HG03378 (cell line): ENCODE data around the gene ENG.
"Not testable (repeated sequence)": the region's sequence is repeated elsewhere in the genome, so short reads cannot be mapped to it uniquely, and the experiment has no call there.

Experiments
- ATAC-seq: cut with Tn5 transposase; IDR thresholded peaks from one replicate; pipeline ENCODE4 v1.9.1; 2021; ENCODE audit warnings: mild to moderate bottlenecking, moderate library complexity; ENCODE audit not compliant: unreplicated experiment

The ENG gene

DNA sequence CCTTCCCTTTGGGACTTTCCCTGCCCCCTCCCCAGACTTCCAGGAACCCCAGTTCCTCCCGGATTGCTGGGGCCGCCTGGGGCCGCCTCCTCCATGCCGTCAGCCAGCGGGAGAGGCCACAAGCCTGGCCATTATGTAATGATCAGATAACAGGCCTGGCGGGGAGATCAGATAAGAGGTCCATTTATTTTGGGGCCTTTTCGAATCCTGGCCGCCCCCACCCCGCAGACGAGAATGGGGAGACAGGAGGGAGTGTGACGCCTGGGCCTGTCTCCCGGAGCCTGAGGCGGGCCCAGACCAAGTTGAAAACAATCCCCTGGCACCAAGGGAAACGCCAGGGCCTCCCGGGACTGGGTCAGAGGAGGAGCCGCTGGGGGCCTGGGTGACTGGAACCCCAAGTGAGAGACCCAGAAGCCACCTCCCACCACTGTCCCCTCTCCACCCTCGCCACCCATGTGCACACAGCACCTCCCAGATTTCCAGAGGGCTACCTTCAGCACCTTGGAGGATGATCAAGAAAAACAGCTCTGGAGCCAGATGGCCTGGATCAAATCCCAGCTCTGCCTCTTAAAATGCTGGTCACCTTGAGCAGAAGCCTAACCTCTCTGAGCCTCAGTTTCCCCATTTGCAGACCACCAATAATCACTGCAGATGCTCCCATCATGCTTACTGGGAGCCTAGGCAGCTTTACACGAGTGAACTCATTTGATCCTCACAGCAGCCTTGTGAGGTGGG is 7.8 kb downstream of the ENG start:
- no peak for ATAC-seq

DNA sequence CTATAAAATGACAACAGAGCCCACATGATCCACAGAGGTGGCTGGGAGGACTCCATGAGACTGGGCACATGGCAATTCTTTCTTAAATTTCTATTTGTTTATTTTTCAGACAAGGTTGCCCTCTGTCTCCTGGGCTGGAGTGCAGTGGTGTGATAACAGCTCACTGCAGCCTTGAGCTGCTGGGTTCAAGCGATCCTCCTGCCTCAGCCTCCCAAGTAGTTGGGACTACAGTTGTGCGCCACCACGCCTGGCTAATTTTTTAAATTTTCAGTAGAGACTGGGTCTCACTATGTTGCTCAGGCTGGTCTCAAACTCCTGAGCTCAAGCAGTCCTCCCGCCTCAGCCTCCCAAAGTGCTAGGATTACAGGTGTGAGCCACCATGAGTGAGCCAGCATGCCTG is 8.8 kb downstream of the ENG start:
- ATAC-seq: not testable (repeated sequence)

DNA sequence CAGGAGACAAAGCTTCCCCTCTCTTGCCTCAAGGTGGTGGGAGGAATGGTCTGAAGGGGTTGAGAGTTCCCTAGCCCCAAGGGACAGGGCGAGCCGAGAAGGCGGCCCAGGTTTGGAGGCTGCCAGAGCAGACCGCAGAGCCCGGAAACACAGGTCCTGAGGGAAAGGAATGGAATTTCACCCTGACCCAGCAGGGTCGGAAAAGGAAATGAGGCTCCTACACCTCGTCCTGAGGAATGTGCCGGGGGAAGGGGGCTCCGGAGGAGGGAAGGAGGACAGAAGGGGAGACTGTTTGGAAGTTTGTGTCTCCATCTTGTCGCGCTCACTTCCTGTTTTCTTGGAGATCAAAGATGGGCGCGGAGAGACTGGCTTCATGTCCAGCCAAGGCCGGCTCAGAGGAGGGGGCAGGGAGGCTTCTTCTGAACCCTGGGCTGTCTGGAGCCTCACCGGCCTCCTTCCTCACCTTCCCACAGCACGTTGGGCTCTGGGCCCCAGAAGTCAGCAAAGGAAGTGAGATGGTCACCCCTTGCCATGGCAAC is 9.6 kb downstream of the ENG start:
- no peak for ATAC-seq

DNA sequence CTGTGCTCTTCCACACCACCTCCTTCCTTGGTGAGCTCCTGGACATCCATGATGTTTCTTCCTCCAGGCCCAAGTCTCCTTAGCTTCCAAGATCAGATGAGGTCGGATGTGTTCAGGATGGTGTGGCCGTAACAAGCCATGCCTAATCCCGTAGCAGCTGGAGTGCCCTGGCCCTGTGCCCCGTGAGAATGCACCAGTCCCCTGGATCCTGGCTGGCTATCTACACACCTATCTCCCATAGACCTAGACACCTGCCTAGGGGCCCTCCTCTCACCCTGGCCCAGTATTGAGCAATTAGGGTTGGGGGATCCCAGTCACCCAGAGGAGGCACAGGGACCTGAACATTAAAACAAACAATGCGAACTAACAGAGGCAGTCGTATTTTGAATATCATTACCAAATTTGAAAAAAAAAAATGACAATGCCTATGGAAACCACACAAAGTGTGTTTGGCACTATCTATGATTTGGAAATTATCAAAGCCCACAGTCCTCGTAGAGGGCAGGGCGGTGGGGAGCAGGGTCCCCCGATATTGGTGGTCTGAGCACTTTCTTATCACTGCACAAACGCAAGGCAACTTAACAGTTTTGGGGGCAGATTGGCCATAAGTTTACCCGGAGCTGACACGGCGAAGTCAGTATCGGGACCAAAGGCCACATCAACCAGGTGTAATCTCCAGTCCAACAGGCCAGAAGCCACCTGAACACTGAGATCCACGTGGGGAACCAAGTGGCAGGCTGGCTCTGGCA is 13.2 kb downstream of the ENG start:
- no peak for ATAC-seq

DNA sequence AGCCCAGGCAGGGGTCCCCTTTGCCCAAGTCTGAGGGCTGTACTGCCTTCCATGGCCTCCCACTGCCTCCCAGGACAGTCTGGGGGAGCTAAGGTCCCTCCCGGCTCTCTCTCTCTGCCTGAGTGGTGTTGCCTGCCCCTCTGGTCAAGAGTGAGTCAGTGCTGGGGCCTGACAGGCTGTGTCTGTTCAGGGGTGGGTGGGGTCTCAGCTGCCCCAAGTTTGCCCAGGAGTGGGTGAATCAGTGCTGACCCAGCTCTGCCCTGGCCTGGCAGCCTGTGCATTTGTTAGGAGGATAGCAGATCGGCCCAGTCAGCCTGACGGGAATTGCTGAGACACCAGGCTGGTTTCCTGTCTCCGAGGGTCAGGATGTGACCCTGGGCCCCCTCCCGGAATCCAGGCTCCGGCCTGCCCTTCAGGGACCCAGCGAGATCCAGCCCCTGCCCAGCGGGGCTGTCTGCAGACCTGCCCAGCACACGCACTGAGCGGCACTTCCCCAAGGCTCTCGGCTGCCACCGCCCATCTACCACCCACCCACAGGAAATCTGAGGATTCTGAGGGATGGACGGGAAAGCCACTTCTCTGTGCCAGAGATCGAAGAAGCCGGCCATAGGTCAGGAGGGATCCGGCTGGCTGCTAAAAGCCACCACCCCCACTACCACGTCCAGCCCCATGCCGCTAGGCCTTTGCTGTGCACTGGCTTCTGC is 15.9 kb downstream of the ENG start:
- no peak for ATAC-seq

DNA sequence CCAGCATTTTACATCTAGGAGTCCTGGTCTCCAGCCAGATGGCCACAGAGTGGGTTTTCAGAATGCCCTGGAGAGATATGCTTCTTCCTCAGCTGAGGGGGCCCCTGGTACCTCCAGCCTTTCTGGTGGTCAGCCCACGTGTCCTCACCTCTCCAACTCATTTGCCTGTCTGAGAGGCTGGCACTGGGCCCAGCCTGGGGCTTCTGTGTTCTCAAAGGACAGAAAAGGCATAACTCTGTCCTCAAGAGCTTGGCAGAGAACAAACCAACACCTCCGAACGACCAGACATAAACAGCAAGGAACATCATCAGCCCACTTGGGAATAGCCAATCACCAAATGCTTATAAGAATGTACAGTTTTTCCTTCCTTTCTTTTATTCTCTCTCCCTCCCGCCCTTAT is 17.1 kb downstream of the ENG start:
- no peak for ATAC-seq

DNA sequence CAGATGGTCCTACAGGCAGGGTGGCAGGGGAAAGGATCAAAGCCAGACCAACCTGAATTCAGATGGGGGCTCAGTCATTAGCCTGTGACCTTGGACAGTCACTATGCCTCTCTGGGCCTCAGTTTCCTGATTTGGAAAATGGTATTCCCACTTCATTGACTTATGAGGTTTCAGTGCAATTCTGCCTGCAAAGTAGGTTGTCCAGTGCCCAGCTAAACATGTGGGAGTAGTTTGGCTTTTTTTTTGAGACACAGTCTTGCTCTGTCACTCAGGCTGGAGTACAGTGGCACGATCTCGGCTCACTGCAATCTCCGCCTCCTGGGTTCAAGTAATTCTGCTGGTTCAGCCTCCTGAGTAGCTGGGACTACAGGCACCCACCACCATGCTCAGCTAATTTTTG is 17.9 kb downstream of the ENG start:
- ATAC-seq: not testable (repeated sequence)

DNA sequence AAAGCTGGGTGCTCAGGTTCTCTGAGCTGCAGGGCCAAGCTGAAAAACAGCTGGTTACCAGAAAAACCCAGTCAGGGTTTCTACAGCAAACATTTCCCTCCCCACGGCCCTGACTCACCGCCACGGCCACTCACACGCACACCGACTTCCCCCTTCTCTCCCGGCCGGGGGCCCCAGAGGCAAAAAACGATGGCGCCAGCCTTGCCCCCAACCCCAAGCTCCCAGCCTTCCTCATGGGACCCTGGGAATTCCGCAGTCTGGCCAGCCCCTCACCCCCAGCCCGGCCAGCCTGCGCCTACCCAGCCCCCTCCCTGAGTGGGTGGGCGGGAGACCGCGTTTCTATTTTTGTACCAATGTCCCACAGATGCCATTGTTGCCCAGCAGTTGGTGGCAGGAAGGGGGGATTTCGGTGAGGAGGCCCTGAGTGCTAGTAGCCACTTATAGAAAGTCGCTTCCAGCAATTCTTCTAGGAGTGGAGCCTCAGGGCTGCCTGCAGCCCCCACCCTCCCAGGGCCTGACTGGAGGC is 18.4 kb downstream of the ENG start:
- ATAC-seq: no peak

DNA sequence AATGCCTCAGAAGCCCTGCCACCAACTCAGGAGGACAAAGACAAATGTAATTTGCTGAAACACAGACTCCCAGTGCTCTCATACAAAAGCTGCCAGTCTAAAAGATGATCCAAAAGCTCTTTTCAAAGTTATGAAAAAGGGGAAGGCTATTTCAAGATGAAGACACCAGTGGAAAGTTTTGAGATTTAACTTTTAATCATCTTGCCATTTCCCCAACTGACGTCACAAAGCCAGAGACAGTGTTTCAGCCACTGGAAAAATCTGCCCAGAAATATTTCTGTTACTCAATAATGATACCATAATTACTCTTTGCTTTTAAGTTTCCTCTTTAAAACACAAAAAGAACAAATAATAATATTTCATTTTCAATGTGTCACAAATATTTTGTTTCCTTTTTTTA is 20.9 kb downstream of the ENG start:
- no peak for ATAC-seq

DNA sequence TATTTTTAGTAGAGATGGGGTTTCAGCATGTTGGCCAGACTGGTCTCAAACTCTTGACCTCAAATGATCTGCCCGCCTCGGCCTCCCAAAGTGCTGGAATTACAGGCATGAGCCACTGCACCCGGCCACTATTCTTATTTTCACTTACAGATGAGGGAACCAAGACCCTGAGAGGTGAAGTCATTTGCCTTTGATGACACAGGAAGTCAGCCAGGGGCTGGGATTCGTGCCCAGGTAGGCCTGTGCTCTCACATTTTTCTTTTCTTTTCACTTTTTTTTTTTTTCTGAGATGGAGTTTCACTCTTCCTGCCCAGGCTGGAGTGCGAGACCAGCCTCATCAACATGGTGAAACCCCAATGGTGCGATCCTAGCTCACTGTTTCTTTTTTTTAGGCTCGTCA is 22.2 kb downstream of the ENG start:
- ATAC-seq: no peak

DNA sequence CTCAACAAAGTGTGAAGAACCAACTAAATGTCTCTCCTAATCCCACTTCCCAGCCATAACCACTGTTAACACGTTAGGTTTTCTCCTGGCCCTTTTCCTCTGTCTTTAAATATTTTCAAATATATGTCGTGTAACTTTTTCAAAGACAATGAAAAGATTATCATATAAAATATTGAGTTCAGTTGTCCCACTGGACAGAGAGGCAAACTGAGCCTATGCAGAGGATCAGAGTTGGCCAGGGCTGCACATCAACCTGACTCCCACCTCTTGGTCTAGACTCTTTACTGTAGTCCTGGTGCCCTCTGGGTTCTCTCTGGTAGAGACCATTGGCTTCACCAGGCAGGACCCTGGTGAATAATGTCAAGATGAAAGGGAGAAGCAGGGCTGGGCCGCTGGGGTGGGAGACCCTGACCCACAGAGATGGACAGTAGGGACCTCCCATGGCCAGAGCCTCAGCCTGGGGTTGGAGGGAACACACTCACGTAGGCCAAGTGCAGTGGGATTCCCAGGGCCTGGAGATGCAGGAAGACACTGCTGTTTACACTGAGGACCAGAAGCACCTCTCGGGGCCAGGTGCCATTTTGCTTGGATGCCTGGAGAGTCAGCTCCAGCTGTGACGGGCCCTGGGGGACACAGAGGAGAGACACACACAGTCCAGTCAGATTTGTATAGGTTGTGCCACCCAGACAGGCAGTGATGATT is 25.1 kb downstream of the ENG start:
- ATAC-seq: no peak

DNA sequence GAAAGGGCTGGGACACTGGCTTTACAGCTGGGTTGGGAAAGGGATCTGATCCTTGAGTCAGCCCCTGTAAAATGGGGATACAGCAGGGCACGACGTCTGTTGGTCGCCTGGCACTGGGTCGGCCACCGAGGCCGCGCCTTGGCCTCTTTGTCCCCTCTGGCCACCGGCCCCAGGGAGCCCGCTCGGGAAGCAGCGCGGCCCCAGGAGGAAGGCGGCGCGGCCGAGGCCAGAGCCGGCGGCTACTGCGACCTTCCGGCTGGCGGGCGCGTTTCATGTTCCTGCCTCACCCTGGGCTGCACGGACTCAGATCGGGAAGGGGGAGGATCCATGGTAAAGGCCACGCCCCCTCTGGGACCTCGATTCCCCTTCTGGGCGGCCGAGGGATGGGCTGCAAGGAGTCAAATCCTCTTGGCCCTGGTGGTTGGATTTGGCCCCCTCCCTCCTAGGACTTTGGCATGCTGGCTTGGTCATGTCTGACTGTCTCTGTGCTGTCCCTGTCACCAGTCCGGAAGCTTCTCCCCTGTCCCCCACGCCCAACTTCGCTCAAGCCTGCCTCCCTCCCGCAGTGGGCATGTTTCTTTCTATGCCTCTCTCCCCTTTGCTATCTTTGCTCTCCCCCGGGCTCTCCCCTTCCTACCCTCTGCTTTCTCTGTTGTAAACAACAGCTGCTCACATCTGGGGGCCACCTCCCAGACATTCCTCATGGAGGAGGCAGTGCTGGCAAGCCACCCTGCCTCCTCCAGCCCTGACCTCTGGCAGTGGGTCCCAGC is 26.0 kb downstream of the ENG start:
- ATAC-seq: no peak

DNA sequence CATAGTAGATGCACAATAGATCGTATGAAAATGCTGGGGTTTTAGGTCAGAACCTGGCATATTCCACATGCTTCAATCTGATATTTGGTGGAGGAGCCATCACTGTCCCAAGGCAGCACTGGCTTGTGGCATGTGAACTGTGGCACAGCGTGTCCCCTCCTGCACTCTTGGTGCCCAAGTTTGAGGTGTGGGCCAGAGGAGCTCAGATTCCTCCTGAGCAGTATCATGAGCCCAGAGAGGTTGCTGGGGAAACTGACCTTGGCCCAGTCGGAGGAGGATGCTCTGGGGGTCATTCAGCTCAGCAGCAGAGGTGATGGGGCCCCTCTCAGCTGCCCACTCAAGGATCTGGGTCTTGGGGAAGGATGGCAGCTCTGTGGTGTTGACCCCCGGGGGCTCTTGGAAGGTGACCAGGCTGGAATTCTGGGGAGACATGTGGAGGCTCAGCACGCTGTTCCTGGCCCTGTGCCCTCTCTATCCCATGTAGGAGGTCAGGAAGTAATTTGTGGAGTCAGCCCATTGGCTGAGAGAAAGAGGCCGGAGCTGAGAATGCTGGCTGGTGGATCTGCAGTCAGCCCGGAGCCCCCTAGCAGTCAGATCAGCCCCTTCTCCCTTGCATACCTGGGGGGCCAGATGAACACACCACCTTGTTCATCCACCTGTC is 28.1 kb downstream of the ENG start:
- ATAC-seq: no peak

DNA sequence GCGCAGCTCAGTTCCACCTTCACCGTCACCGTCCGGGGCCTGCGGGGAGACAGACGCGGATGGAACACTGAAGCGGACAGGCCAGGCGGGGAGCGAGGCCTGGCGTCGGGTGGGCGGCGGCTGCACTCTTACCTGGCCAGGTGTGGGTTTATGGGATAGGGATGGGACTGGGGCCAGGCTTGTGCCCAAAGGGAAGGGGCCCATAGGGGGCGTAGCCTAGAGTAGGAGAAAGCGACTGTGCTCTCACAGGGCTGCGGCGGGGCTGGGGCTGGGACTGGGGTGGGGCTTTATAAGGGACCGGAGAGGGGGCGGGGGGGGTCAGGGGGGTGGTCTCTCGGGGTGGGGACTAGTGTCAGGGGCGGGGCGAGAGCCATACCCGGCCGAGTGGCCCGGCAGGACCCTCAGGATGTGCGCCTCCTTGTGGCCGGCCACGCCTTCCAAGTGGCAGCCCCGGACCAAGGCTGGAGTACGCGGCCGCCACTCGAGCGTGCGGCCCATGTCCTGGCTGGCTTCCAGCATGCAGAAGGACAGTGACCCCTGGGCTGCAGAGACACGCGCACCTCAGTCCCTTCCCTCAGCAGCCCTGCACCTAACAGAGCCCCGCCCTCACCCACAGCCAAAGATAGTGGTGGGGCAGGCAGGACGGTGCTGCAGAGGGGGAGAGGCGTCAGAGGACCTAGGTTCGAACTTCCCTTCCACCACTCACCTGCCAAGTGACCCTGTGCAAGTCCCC is 29.0 kb downstream of the ENG start:
- ATAC-seq: no peak

DNA sequence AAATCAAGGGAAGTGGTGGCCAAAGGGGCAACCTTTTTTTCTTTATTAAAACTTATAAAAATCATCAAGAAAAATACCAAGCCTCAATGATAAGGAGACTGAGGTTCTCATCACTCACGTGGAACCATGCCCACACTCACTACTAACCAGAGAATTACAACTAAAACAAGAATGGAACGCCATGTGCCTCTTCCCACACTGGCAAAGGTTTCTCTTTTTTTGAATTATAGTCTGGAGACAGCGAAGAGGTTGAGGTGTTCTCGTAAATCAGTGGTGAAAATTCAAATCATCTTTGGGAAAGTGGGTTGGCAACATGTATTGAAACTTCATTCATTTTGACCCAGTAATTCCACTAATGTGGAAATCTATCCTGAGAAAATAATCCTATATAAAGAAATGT is 32.4 kb downstream of the ENG start:
- ATAC-seq: no peak

DNA sequence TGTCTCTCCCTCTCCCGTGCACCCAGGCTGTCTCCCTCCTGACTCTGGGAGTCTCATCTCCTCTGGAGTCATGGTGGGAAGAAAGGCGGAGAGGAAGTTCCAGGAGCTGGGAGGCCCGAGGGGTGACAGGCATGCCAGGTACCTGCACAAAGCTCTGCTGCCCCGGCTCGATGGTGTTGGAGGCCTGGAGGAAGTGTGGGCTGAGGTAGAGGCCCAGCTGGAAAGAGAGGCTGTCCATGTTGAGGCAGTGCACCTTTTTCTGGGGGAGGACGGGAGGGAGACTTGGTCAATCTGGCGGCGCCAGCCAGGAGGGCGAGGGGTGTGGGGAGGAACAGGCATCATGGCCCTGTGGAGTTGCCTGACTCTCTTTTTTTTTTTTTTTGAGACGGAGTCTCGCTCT is 35.9 kb downstream of the ENG start:
- ATAC-seq: no peak

DNA sequence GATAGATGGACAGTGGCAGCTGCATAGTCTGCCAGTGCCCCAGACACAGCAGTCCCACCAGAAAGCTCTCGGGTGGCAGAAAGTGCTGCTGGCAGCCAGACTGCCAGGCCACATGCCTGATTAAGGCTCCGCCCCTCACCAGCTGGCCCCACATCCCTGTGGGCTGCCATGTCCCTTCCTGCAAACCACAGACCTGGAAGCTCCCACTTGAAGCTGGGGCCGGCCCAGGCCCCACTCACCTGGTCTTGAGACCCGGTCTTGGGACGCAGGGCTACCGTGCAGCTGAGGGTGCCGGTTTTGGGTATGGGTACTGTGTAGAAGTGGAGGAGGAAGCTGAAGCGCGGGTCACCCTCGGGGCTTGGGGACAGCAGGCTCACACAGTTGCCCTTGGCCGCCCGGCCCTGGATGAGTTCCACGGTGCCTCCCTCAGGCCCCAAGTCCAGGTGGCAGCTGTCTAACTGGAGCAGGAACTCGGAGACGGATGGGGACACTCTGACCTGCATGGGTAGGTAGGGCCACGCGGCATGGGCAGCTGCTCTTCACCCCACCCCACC is 36.5 kb downstream of the ENG start:
- no peak for ATAC-seq

DNA sequence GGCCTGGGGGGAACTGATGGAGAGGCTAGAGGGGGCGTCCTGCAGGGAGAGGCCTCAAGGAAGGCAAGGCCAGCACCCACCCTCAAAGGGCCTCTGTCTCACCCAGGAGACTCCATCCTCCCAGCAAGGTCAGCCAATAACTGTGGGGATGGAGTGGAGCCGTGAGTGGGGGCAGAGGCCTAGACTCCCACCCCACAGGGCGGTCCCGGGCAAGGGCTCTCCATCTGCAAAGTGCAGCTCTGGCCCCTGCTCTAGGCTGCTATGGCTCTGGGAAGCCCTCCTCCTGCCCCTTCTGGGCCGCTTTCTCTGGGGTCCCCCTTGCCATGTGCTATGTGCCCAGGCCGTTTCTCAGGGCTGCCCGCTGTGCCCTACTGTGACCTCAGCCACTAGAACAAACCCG is 37.7 kb downstream of the ENG start:
- no peak for ATAC-seq

DNA sequence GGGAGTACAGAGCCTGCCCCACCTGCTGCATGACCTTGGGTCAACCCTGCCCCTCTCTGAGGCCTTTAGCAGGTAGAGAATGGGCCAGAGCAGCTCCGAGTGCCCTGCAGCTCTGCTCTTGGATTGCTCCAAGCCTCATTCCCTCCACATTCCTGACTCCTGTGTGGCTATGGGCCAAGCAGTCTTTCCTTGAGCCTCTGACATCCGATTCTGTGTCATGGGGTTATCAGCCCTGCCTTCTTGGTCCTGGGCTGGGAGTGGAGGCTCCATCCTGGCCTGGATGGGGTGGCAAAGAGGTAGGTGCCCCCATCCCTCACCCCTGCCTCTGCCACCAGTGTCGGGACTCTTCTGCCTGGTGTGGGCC is 38.1 kb downstream of the ENG start:
- no peak for ATAC-seq
